Measurements from ENCODE around the gene MAPK10.

GRCh38 chr4:86174506-86174905 is 185.3 kb downstream of the MAPK10 start:
- TF ChIP-seq CTCF (conservative IDR thresholded peaks at IDR 0.05; ENCODE audit: low read depth, low read length) (no peak), EZH2 (IDR thresholded peaks at IDR 0.05; ENCODE audit: borderline replicate concordance, low read depth, low read length, poor library complexity, severe bottlenecking) (no peak)
